Adrenal gland (tissue), 12 donors: ENCODE results near the gene TNFRSF12A. TPM values are rescaled to one million over a fixed set of nuclear protein-coding genes. Genes with fewer than 3 reads are reported as not detected.
A peak's percentile ranks its signal among the peaks of the same experiment; 100 is the strongest.

ENCODE experiments used
- DNase-seq, 7 donors: peaks; one replicate each; pipeline ENCODE4 v3.0.0-alpha.2; 2019 to 2020
- H3K27ac ChIP-seq, 5 donors: fragments of 200-600 bp; sonication (generic) in 4 of 5; 1 replicate in 3 of 5; 2 replicates in 2 of 5; pipeline versions ENCODE4 v1.5.1 to v1.8.0; 2016 to 2020; ENCODE audit warnings: mild to moderate bottlenecking in 1 of 5
- H3K27me3 ChIP-seq: fragments of 200-600 bp; 2 replicates; pipeline ENCODE4 v1.8.0; 2021
- H3K36me3 ChIP-seq, 2 donors: fragments of 200-600 bp; replicated peaks in 1 of 2; 1 replicate in 1 of 2; 2 replicates in 1 of 2; pipeline versions ENCODE4 v1.5.1 to v1.8.0; 2018 to 2022
- H3K4me1 ChIP-seq, 2 donors: fragments of 200-600 bp; replicated peaks in 1 of 2; 1 replicate in 1 of 2; 2 replicates in 1 of 2; pipeline versions ENCODE4 v1.5.1 to v1.8.0; 2018 to 2021
- H3K4me3 ChIP-seq, 4 donors: fragments of 200-600 bp; sonication (generic) in 3 of 4; one replicate each; pipeline ENCODE4 v1.5.1; 2016 to 2018
- H3K9me3 ChIP-seq, 3 donors: fragments of 200-600 bp; sonication (generic) in 1 of 3; replicated peaks in 1 of 3; 1 replicate in 2 of 3; 2 replicates in 1 of 3; pipeline versions ENCODE4 v1.5.1 to v1.8.0; 2016 to 2021
- CTCF ChIP-seq, 6 experiments: fragments of 450-650 bp in 4 of 6; fragments of 200-600 bp in 2 of 6; sonication (generic) in 1 of 6; IDR thresholded peaks; 1 replicate in 5 of 6; 2 replicates in 1 of 6; pipeline versions ENCODE4 v1.5.1 to v1.8.0; 2016 to 2021; ENCODE audit warnings: antibody characterized with exemption in 6 of 6, mild to moderate bottlenecking in 2 of 6, moderate library complexity in 1 of 6
- POLR2A ChIP-seq, 2 donors: fragments of 450-650 bp; IDR thresholded peaks; one replicate each; pipeline ENCODE4 v1.6.1; 2017; ENCODE audit warnings: antibody characterized with exemption in 2 of 2, mild to moderate bottlenecking in 2 of 2, moderate library complexity in 1 of 2
- WGBS, 4 donors: extraction: QIAGEN DNeasy Blood & Tissue Kit in 2 of 4; methylation state at CpG; one replicate each; pipeline versions ENCODE4 v1.1.5 to v1.1.7; 2013 to 2017; 5-methylcytosine and 5-hydroxymethylcytosine counted together
- intact Hi-C, 2 donors: fragments of 100-400 bp; cut with DNase I; formaldehyde crosslinking; loops; one replicate each; pipeline versions ENCODE4 v1.14.1 to v1.15.0; 2022 to 2023
- polyA plus RNA-seq, 3 donors: library from polyadenylated mRNA; stranded (reverse); fragments of 200-250 nt in 2 of 3; fragments of 350-450 nt in 1 of 3; fragmentation: Illumina TruSeq in 1 of 3; extraction: RNeasy Lipid Tissue Mini Kit (QIAGEN cat#74804) in 1 of 3; gene quantifications; one replicate each; pipeline ENCODE4 v1.2.3, GENCODE V29; 2013 to 2014
- total RNA-seq, 9 donors: library from RNA; depleted of rRNA in 4 of 9; stranded (reverse); fragments of >200 nt in 4 of 9; fragments of 120-200 nt in 1 of 9; fragmentation: NEBNext Ultra II Directional in 1 of 9; extraction: Animal tissue kit (Norgen Biotek cat#: 25700) in 1 of 9; gene quantifications; one replicate each; pipeline versions ENCODE4 v1.1.0 to v1.2.4, GENCODE V29; 2013 to 2023
- donor health status: healthy with polysubstance abuse.
- donor health status: Bipolar disorder and iron deficiency.
- donor health status: DM: yes; HTN: yes; CAD: no.
- donor health status: DM: no; HTN: no; CAD: no.
- donor health status: DM: no; HTN: no; CAD: no.
- donor health status: DM: yes; HTN: yes; CAD: no.

Gene TNFRSF12A
- total and polyA plus RNA-seq, 12 donors, result 8.8 to 175 (median 42.6) TPM

GRCh38 chr16:3063625-3064386, 43.6 kb downstream of the TNFRSF12A start:
- TF ChIP-seq POLR2A (IDR thresholded peaks at IDR 0.05), result no peak
- TF ChIP-seq CTCF (IDR thresholded peaks at IDR 0.05), result no peak
- H3K27ac ChIP-seq, result no peak overlapping the region
- H3K4me3 ChIP-seq, result no peak overlapping the region
- H3K27me3 ChIP-seq, result no peaks in the 10 kb centered on the region
- DNase-seq, result no peak
- peaks cover 4 to 20% of the 10 kb centered on the region in 2 donors for H3K4me1 ChIP-seq
- no peaks in the 10 kb centered on the region for H3K9me3 ChIP-seq
- 91 to 96% (median 93%) methylated on average over 8 of the region's 8 CpGs for WGBS, 4 donors
- intact Hi-C loops, result no loop called here
- H3K36me3 ChIP-seq, result no peaks in the 10 kb centered on the region

GRCh38 chr16:3065069-3065741, 45.0 kb downstream of the TNFRSF12A start, which contains the start of gene IL32:
Gene IL32 (plus strand): TSS chr16:3065640. CDS start chr16:3065812, 172 bp downstream.
- DNase-seq, result peak; percentile 60 to 85 (median 78)
- Histone ChIP-seq H3K4me1 (peaks cover 0 to 12% of the 10 kb centered on the region in 2 donors), H3K36me3 (no peaks in the 10 kb centered on the region), H3K27me3 (no peaks in the 10 kb centered on the region), H3K4me3 (peak within 1 kb of the TSS in 1 of 4 donors; percentile 16), H3K27ac (peak within 1 kb of the TSS in 1 of 5 donors; percentile 4), H3K9me3 (no peaks in the 10 kb centered on the region)
- intact Hi-C loops, result no loop called here
- no peak for TF ChIP-seq POLR2A (IDR thresholded peaks at IDR 0.05)
- WGBS, 4 donors, result 43 to 50% (median 48%) methylated on average over 12 to 13 of the region's 13 CpGs

GRCh38 chr16:3065742-3066439, 45.7 kb downstream of the TNFRSF12A start:
- peak overlapping the region in 1 of 5 donors; percentile 4 for H3K27ac ChIP-seq

GRCh38 chr16:3066440-3066748, 46.2 kb downstream of the TNFRSF12A start:
- H3K27ac ChIP-seq, result no peak overlapping the region
- H3K9me3 ChIP-seq, result no peaks in the 10 kb centered on the region
- TF ChIP-seq POLR2A (IDR thresholded peaks at IDR 0.05) (no peak), CTCF (IDR thresholded peaks at IDR 0.05) (no peak)
- intact Hi-C loops, result no loop called here
- no peaks in the 10 kb centered on the region for H3K36me3 ChIP-seq
- H3K4me3 ChIP-seq, result peak overlapping the region in 1 of 4 donors; percentile 16
- no peak for DNase-seq
- 89 to 100% (median 94%) methylated on average over 4 to 7 of the region's 7 CpGs for WGBS, 4 donors
- H3K27me3 ChIP-seq, result no peaks in the 10 kb centered on the region
- H3K4me1 ChIP-seq, result peaks cover 0 to 12% of the 10 kb centered on the region in 2 donors

More at GRCh38 chr16:3065742-3066439, 45.7 kb downstream of the TNFRSF12A start:
- Histone ChIP-seq H3K9me3 (no peaks in the 10 kb centered on the region), H3K27me3 (no peaks in the 10 kb centered on the region), H3K4me1 (peaks cover 0 to 12% of the 10 kb centered on the region in 2 donors), H3K36me3 (no peaks in the 10 kb centered on the region), H3K4me3 (peak overlapping the region in 1 of 4 donors; percentile 16)
- intact Hi-C loops, result no loop called here
- no peak for DNase-seq
- 77 to 82% (median 80%) methylated on average over 19 to 26 of the region's 26 CpGs for WGBS, 4 donors
- TF ChIP-seq CTCF (IDR thresholded peaks at IDR 0.05), result no peak
- TF ChIP-seq POLR2A (IDR thresholded peaks at IDR 0.05), result no peak
